Vagina (tissue), 2 donors: ENCODE measurements around the gene COPB2.

ENCODE experiments used
- CTCF ChIP-seq, 3 experiments: fragments of 450-650 bp in 2 of 3; fragments of 200-600 bp in 1 of 3; sonication (generic) in 1 of 3; IDR thresholded peaks; one replicate each; pipeline ENCODE4 v1.5.1; 2017 to 2019; ENCODE audit warnings: antibody characterized with exemption in 3 of 3, mild to moderate bottlenecking in 2 of 3, moderate library complexity in 2 of 3
- POLR2A ChIP-seq, 2 donors: fragments of 450-650 bp; IDR thresholded peaks; one replicate each; pipeline ENCODE4 v1.6.1; 2017; ENCODE audit warnings: antibody characterized with exemption in 2 of 2, mild to moderate bottlenecking in 2 of 2, moderate library complexity in 2 of 2

GRCh38 chr3:139380575-139380974 is 8.9 kb downstream of the COPB2 start:
- TF ChIP-seq POLR2A (IDR thresholded peaks at IDR 0.05) (no peak), CTCF (IDR thresholded peaks at IDR 0.05) (no peak)
